HepG2 (cell line): Measurements from ENCODE around the gene RALBP1. TPM values are rescaled to one million over a fixed set of nuclear protein-coding genes. Genes with fewer than 3 reads are reported as not detected.

ENCODE experiments used
- ATAC-seq: fragments of 200-7000 bp; cut with Tn5 transposase; 3 replicates; pipeline ENCODE4 v1.9.1; 2020; ENCODE audit warnings: mild to moderate bottlenecking, moderate library complexity
- BruUV-seq: library from RNA; stranded (reverse); fragments of 400-500 nt; replicated peaks from 2 replicates; lab custom pipeline; 2021; lab: Mats Ljungman, UMichigan
- CTCF ChIA-PET: fragments of 300-600 bp; formaldehyde crosslinking; extraction: SDS; loops from one replicate; lab custom pipeline; 2021; ENCODE audit warnings: low total read pairs, inconsistent platforms, low intra/inter-chr PET ratio; lab: Yijun Ruan, JAX
- POLR2A ChIA-PET: fragments of 350-600 bp; sonication (Branson Sonifier 250); formaldehyde crosslinking; loops from one replicate; lab custom pipeline; 2020; ENCODE audit warnings: antibody characterized with exemption, inconsistent platforms; lab: Yijun Ruan, JAX
- DNase-seq: peaks from one replicate; pipeline ENCODE4 v3.0.0-alpha.2; 2015; ENCODE audit warnings: low spot score
- FAIRE-seq: peaks from 3 replicates; lab custom pipeline; 2011; peaks lifted over from hg19 to GRCh38; lab: Jason Lieb, UNC
- H2AFZ ChIP-seq: one replicate; pipeline ENCODE4 v1.6.1; 2011; ENCODE audit warnings: low read length, inconsistent platforms
- H3K27ac ChIP-seq: fragments of 300-600 bp; 3 replicates; pipeline ENCODE4 v1.8.0; 2011; ENCODE audit warnings: mixed run types, mild to moderate bottlenecking, mixed read lengths, low read length, inconsistent platforms; ENCODE audit not compliant: insufficient read depth; ENCODE audit errors: extremely low read length
- H3K27me3 ChIP-seq, 2 experiments: fragments of 200-600 bp in 1 of 2; 2 replicates in 1 of 2; 3 replicates in 1 of 2; pipeline versions ENCODE4 v1.6.0 to v1.8.0; 2011; ENCODE audit warnings: low read length in 2 of 2, mild to moderate bottlenecking in 2 of 2, moderate library complexity in 2 of 2, inconsistent platforms in 1 of 2; ENCODE audit not compliant: insufficient read depth in 2 of 2, control insufficient read depth in 1 of 2
- H3K36me3 ChIP-seq, 2 experiments: fragments of 200-600 bp in 1 of 2; replicated peaks in 1 of 2; 2 replicates in 1 of 2; 3 replicates in 1 of 2; pipeline versions ENCODE4 v1.5.1 to v1.8.0; 2011; ENCODE audit warnings: low read length in 2 of 2, inconsistent platforms in 1 of 2; ENCODE audit not compliant: insufficient read depth in 2 of 2, control insufficient read depth in 1 of 2
- H3K4me1 ChIP-seq: 2 replicates; pipeline ENCODE4 v1.5.1; 2012; ENCODE audit warnings: low read length, inconsistent platforms; ENCODE audit not compliant: insufficient read depth
- H3K4me2 ChIP-seq: 2 replicates; pipeline ENCODE4 v1.6.0; 2011; ENCODE audit warnings: low read depth, low read length, inconsistent platforms
- H3K4me3 ChIP-seq, 3 experiments: fragments of 200-600 bp in 1 of 3; sonication (generic), shearing (Covaris generic) in 1 of 3; replicated peaks in 1 of 3; 2 replicates each; pipeline ENCODE4 v1.5.1; 2011 to 2016; ENCODE audit warnings: low read length in 3 of 3, inconsistent platforms in 2 of 3, low read depth in 2 of 3, mild to moderate bottlenecking in 2 of 3, control low read depth in 1 of 3, mixed read lengths in 1 of 3; ENCODE audit not compliant: insufficient read depth in 1 of 3
- H3K79me2 ChIP-seq: one replicate; pipeline ENCODE4 v1.6.1; 2011; ENCODE audit warnings: low read length, inconsistent platforms; ENCODE audit not compliant: insufficient read depth
- H3K9ac ChIP-seq: 2 replicates; pipeline ENCODE4 v1.6.0; 2011; ENCODE audit warnings: mild to moderate bottlenecking, low read depth, low read length, inconsistent platforms; ENCODE audit not compliant: insufficient read depth
- H3K9me3 ChIP-seq: 2 replicates; pipeline ENCODE4 v1.5.1; 2012; ENCODE audit warnings: mild to moderate bottlenecking, low read length
- H4K20me1 ChIP-seq: 2 replicates; pipeline ENCODE4 v1.6.0; 2011; ENCODE audit warnings: inconsistent platforms, mild to moderate bottlenecking, low read length, moderate library complexity; ENCODE audit not compliant: insufficient read depth
- FOXA3 ChIP-seq: IDR thresholded peaks from 2 replicates; pipeline ENCODE4 v1.6.1; 2016; ENCODE audit warnings: missing genetic modification reagents, missing compliant biosample characterization
- MAFF ChIP-seq: IDR thresholded peaks from 2 replicates; pipeline ENCODE4 v1.6.1; 2011; ENCODE audit warnings: low read depth, low read length, improper control_type of control experiment
- MXD4 ChIP-seq: IDR thresholded peaks from 2 replicates; pipeline ENCODE4 v1.6.1; 2016; ENCODE audit warnings: mild to moderate bottlenecking, missing biosample characterization, missing genetic modification reagents
- NR2F1 ChIP-seq, 2 experiments: fragments of 450-650 bp in 1 of 2; formaldehyde crosslinking in 1 of 2; IDR thresholded peaks; 2 replicates each; pipeline versions ENCODE4 v1.5.0 to v1.6.1; 2016 to 2020; ENCODE audit warnings: mild to moderate bottlenecking in 1 of 2, missing compliant biosample characterization in 1 of 2, missing genetic modification reagents in 1 of 2, moderate library complexity in 1 of 2
- NR2F2 ChIP-seq: IDR thresholded peaks from 2 replicates; pipeline ENCODE4 v1.6.1; 2012; ENCODE audit warnings: low read depth, inconsistent platforms, borderline replicate concordance
- SOX13 ChIP-seq, 3 experiments: fragments of 450-650 bp in 1 of 3; sonication (generic) in 1 of 3; formaldehyde crosslinking in 1 of 3; IDR thresholded peaks in 2 of 3; conservative IDR thresholded peaks in 1 of 3; 2 replicates each; pipeline versions ENCODE4 v1.5.0 to v1.6.1; 2016 to 2020; ENCODE audit warnings: antibody characterized with exemption in 1 of 3, mild to moderate bottlenecking in 1 of 3, missing compliant biosample characterization in 1 of 3, missing genetic modification reagents in 1 of 3, moderate library complexity in 1 of 3
- TCF7 ChIP-seq: sonication (generic); IDR thresholded peaks from 2 replicates; pipeline ENCODE4 v1.6.1; 2016; ENCODE audit warnings: antibody characterized with exemption, low read depth
- WGBS: methylation state at CpG from one replicate; pipeline ENCODE4 v1.1.6; 2017; ENCODE audit warnings: low lambda C conversion rate; 5-methylcytosine and 5-hydroxymethylcytosine counted together
- in situ Hi-C: cut with HindIII; loops from 2 replicates; pipeline ENCODE4 v1.10.0; 2017; ENCODE audit warnings: low pct_unique_long_range_greater_than_20kb; ENCODE audit not compliant: extremely low pct_ligation_motif_present
- intact Hi-C: fragments of 100-400 bp; cut with micrococcal nuclease; formaldehyde crosslinking; loops from one replicate; pipeline ENCODE4 v1.10.0; 2022; ENCODE audit not compliant: unreplicated experiment
- polyA plus RNA-seq, 8 experiments: library from polyadenylated mRNA; depleted of rRNA in 3 of 8; stranded (reverse) in 7 of 8; unstranded in 1 of 8; fragments of >200 nt; fragmentation: Illumina TruSeq in 4 of 8; extraction: Trizol in 4 of 8; gene quantifications; 2 replicates each; pipeline versions ENCODE4 v1.2.1 to v1.2.3, GENCODE V29; 2011 to 2016; ENCODE audit warnings: low read depth in 4 of 8, missing spikeins in 1 of 8, mixed read lengths in 1 of 8; ENCODE audit not compliant: insufficient read depth in 1 of 8
- total RNA-seq, 5 experiments: library from RNA; depleted of rRNA; stranded (reverse); fragments of >200 nt; fragmentation: Illumina TruSeq; extraction: Trizol; gene quantifications; 2 replicates each; pipeline ENCODE4 v1.2.3, GENCODE V29; 2016; ENCODE audit warnings: low read depth in 1 of 5
- TF ChIP-seq, protein P1 (sequence below): IDR thresholded peaks from 2 replicates; pipeline ENCODE4 v1.4.0; 2020; ENCODE audit warnings: mild to moderate bottlenecking, missing genetic modification reagents
- TF ChIP-seq, protein P2 (sequence below): sonication (generic); formaldehyde crosslinking; IDR thresholded peaks from 2 replicates; pipeline ENCODE4 v1.4.0; 2020; ENCODE audit warnings: low read depth, mild to moderate bottlenecking, missing genetic modification reagents

The RALBP1 gene
- total and polyA plus RNA-seq, 2 of the 13 experiments (the other 11 are each of a cell fraction or from before 2014, with no cell fraction given), result 24.5 to 33.1 TPM

DNA sequence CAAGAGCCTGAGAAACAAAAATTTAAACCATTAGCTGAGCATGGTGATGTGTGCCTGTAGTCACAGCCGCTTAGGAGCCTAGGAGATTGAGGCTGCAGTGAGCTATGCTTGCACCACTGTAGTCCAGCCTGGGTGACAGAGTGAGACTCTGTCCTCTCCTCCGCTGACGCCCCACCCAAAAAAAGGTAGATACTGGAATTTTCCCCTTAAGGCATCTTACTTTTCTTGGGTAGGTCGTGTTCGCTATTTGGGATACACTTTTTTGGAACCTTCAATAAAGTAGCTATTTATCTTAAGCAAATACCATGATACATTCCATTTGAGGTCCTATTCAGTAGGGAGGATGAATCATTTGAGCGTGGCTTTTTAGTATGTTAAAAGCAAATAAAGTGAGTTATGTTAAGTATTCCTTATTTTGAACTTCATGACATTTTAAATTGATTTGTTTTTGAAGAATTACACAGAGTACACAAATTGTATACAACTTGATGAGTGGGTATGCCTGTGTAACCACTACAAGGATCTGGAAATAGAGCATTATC, 38.7 kb downstream of the RALBP1 start:
- Histone ChIP-seq H3K4me1 (peaks cover 8% of the 10 kb centered on the region), H3K9me3 (no peaks in the 10 kb centered on the region), H2AFZ (no peak overlapping the region), H3K36me3 (peaks cover 2 to 14% of the 10 kb centered on the region in 2 experiments; a peak in 3 of 5 replicates), H3K79me2 (peaks cover 3% of the 10 kb centered on the region), H3K9ac (no peak overlapping the region), H3K4me3 (no peak overlapping the region), H3K27ac (no peak overlapping the region), H3K4me2 (no peak overlapping the region), H3K27me3 (no peaks in the 10 kb centered on the region), H4K20me1 (no peaks in the 10 kb centered on the region)
- peak; percentile 72 for DNase-seq
- no TSS peak for BruUV-seq
- ATAC-seq, result peak; percentile 31; the same call in 1 of the 3 replicates
- in situ Hi-C loops, result no loop called here
- CTCF ChIA-PET, result no interaction called here
- TF ChIP-seq MAFF (no peak), MXD4 (no peak), NR2F2 (0 out of 2 replicates have a peak, but pooled peaks have one; percentile 13), FOXA3 (CRISPR knock-in tag) (0 out of 2 replicates have a peak, but pooled peaks have one; percentile 19), TCF7 (peak; percentile 23; the same call in 1 of the 2 replicates), SOX13 (IDR thresholded peaks at IDR 0.05) (no peak), SOX13 (CRISPR knock-in tag; conservative IDR thresholded peaks at IDR 0.05 in 1 of 2, IDR thresholded peaks at IDR 0.05 in 1 of 2) (0 out of 4 replicates have a peak, but pooled peaks of 1 of the 2 experiments have one; percentile 4), NR2F1 (CRISPR knock-in tag; IDR thresholded peaks at IDR 0.05) (peak in 1 of 2 experiments; percentile 30; a peak in 1 of 4 replicates)
- TF ChIP-seq, protein P1, sequence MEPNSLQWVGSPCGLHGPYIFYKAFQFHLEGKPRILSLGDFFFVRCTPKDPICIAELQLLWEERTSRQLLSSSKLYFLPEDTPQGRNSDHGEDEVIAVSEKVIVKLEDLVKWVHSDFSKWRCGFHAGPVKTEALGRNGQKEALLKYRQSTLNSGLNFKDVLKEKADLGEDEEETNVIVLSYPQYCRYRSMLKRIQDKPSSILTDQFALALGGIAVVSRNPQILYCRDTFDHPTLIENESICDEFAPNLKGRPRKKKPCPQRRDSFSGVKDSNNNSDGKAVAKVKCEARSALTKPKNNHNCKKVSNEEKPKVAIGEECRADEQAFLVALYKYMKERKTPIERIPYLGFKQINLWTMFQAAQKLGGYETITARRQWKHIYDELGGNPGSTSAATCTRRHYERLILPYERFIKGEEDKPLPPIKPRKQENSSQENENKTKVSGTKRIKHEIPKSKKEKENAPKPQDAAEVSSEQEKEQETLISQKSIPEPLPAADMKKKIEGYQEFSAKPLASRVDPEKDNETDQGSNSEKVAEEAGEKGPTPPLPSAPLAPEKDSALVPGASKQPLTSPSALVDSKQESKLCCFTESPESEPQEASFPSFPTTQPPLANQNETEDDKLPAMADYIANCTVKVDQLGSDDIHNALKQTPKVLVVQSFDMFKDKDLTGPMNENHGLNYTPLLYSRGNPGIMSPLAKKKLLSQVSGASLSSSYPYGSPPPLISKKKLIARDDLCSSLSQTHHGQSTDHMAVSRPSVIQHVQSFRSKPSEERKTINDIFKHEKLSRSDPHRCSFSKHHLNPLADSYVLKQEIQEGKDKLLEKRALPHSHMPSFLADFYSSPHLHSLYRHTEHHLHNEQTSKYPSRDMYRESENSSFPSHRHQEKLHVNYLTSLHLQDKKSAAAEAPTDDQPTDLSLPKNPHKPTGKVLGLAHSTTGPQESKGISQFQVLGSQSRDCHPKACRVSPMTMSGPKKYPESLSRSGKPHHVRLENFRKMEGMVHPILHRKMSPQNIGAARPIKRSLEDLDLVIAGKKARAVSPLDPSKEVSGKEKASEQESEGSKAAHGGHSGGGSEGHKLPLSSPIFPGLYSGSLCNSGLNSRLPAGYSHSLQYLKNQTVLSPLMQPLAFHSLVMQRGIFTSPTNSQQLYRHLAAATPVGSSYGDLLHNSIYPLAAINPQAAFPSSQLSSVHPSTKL (CRISPR knock-in tag), result peak; percentile 15; the same call in 1 of the 2 replicates
- TF ChIP-seq, protein P2, sequence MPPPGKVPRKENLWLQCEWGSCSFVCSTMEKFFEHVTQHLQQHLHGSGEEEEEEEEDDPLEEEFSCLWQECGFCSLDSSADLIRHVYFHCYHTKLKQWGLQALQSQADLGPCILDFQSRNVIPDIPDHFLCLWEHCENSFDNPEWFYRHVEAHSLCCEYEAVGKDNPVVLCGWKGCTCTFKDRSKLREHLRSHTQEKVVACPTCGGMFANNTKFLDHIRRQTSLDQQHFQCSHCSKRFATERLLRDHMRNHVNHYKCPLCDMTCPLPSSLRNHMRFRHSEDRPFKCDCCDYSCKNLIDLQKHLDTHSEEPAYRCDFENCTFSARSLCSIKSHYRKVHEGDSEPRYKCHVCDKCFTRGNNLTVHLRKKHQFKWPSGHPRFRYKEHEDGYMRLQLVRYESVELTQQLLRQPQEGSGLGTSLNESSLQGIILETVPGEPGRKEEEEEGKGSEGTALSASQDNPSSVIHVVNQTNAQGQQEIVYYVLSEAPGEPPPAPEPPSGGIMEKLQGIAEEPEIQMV (CRISPR knock-in tag), result no peak
- 83% methylated on average over 6 of the region's 6 CpGs for WGBS
- no peak for FAIRE-seq
- POLR2A ChIA-PET, result interaction anchor here (1.2 kb wide), 1 partner anchor 180 kb away, joined by 4 read pairs; the partner anchor contains the start of gene TWSG1
- intact Hi-C loops, result no loop called here
